ENCODE results near the gene EMCN.

- TF ChIP-seq CTCF (IDR thresholded peaks at IDR 0.05 in 2 of 3, conservative IDR thresholded peaks at IDR 0.05 in 1 of 3; ENCODE audit: borderline replicate concordance in 1 of 3, insufficient read depth in 1 of 3, low read depth in 2 of 3, low read length in 2 of 3) (no peak), SP1 (IDR thresholded peaks at IDR 0.05; ENCODE audit: low read depth) (no peak), TCF7L2 (IDR thresholded peaks at IDR 0.05; ENCODE audit: borderline replicate concordance, extremely low read depth, insufficient read depth, insufficient read length) (no peak), EGR1 (IDR thresholded peaks at IDR 0.05; ENCODE audit: low read depth) (no peak), SRF (IDR thresholded peaks at IDR 0.05; ENCODE audit: low read depth) (no peak), ZBTB33 (IDR thresholded peaks at IDR 0.05; ENCODE audit: extremely low read depth, insufficient replicate concordance, low read length) (no peak), YY1 (IDR thresholded peaks at IDR 0.05; ENCODE audit: extremely low read depth, insufficient replicate concordance, low read depth, low read length) (no peak), ZFX (IDR thresholded peaks at IDR 0.05) (no peak), EZH2 (IDR thresholded peaks at IDR 0.05) (no peak), POLR2AphosphoS5 (IDR thresholded peaks at IDR 0.05; ENCODE audit: low read depth, low read length) (no peak), CEBPB (IDR thresholded peaks at IDR 0.05; ENCODE audit: low read depth) (no peak), FOSL1 (IDR thresholded peaks at IDR 0.05; ENCODE audit: low read depth) (no peak), EZH2phosphoT487 (IDR thresholded peaks at IDR 0.05; ENCODE audit: borderline replicate concordance) (no peak)
Observed at GRCh38 chr4:100430451-100430850, 87.4 kb downstream of the EMCN start.

Measured in HCT116 (cell line).